ENCODE results near the gene ZGPAT.

DNA sequence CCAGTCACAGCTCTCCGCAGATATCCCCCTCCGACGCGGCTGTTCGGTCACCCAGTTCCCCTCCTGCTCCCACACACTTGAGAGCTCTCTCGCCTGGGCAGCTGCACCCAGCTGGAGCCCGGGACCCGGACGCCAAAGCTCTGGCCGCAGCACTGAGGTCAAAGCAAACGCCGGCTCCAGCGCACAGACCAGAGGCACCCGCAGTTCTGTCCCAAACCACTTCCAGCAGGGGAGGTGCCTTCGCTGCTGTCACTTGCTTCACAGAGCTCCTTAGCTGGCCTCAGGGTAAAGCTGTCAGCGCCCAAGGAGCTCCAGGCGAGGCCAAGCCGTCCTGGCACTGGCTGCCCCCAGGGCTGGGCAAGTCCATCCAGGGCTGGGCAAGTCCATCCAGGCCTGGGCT lies 59.6 kb downstream of the ZGPAT start:
- TF ChIP-seq EP300 (IDR thresholded peaks at IDR 0.05) (no peak), POLR2A (IDR thresholded peaks at IDR 0.05) (no peak)
- TF ChIP-seq, protein P1, sequence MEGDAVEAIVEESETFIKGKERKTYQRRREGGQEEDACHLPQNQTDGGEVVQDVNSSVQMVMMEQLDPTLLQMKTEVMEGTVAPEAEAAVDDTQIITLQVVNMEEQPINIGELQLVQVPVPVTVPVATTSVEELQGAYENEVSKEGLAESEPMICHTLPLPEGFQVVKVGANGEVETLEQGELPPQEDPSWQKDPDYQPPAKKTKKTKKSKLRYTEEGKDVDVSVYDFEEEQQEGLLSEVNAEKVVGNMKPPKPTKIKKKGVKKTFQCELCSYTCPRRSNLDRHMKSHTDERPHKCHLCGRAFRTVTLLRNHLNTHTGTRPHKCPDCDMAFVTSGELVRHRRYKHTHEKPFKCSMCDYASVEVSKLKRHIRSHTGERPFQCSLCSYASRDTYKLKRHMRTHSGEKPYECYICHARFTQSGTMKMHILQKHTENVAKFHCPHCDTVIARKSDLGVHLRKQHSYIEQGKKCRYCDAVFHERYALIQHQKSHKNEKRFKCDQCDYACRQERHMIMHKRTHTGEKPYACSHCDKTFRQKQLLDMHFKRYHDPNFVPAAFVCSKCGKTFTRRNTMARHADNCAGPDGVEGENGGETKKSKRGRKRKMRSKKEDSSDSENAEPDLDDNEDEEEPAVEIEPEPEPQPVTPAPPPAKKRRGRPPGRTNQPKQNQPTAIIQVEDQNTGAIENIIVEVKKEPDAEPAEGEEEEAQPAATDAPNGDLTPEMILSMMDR (IDR thresholded peaks at IDR 0.05) = no peak

Measured in ovary (tissue), 3 donors.